DLD1 (cell line): Measurements from ENCODE around the gene SMCO3.
"Not testable (repeated sequence)": the region's sequence is repeated elsewhere in the genome, so short reads cannot be mapped to it uniquely, and the experiment has no call there.

Experiments
- in situ Hi-C: cut with HindIII; loops from 2 replicates; pipeline ENCODE4 v1.10.0; 2017; ENCODE audit warnings: low sequenced_read_pairs

The SMCO3 gene

DNA sequence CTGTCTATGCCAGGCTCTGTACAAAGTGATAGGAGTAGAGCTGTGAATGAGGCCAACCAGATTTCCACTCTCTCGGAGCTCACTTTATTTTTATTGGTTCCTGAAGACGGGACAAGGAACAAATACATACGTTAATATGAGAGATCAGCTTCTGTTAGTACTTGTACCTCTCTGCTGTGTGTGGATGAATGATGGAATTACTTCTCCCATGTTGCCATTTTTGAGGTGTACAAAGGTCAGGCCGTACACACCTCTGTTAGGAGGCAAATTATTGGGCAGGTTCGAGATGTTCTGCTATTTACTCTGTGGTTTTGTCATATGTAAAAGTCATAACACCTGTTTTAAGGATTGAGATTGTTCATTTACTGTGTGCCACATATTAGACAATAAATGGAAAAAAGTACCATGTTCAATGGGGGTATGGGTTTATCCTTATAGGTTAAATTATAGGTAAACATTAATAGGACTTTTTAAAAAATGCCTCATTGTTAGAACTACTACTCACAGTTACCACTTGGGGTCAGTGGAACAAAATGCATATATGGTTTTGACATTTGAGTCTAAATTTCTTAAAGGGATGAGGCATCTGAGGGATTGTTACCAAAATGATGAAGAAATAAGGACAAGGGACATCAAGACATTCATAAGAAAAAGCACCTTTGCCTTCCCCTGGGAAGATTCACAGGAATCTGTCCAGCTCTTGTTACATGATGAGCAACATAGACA lies 37.6 kb downstream of the SMCO3 start:
- in situ Hi-C loops: no loop called here

DNA sequence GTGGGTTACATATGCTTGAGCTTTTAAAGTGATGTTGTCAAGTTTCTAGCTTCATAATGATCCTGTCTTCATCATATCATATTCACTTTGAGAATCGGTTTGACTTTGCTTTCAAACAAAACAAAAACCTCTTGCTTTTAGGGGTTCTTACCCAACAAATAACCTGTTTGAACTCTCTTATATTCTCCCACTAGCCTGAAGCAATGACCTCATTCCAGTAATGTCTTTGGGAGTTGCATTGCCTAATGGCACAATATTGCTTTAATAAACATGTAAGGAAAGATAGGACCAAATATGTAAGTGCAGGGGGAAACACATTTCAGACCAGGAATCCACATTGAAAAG lies 38.4 kb downstream of the SMCO3 start:
- in situ Hi-C loops: no loop called here

DNA sequence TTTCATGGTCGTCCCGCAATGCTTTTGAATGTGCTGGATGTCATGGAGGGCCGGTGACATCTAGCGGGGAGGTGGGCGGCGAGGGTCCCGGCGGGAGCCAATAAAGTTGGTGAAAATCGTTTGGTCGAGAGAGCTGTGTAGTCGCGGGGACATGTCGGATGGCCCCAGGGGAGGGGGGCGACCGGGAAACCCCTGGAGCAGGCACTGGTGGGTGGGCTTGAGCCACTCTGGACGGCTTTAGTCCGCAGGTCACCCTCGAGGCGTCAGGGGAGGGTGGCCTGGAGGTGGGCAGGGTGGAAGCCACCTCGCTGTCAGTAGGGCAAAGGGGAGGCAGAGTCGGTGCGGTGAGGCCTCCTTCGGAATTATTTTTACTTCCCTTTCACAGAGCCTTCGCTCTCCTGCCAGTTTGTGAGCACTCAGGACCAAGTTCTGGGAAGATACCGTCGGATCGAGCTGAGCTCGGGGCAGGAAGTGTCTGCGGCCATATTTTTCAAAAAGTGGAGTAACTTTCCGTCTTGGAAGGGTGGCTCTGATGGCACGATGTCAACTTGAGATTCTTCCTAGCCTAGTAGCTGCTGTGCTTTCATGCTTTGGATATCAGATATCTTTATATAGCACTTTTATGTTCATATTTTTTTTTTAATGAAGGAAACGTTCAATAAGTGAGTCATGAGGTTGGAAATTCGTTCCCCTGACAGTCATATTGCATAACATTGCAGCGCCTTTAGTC lies 38.9 kb downstream of the SMCO3 start:
- in situ Hi-C loops: no loop called here

DNA sequence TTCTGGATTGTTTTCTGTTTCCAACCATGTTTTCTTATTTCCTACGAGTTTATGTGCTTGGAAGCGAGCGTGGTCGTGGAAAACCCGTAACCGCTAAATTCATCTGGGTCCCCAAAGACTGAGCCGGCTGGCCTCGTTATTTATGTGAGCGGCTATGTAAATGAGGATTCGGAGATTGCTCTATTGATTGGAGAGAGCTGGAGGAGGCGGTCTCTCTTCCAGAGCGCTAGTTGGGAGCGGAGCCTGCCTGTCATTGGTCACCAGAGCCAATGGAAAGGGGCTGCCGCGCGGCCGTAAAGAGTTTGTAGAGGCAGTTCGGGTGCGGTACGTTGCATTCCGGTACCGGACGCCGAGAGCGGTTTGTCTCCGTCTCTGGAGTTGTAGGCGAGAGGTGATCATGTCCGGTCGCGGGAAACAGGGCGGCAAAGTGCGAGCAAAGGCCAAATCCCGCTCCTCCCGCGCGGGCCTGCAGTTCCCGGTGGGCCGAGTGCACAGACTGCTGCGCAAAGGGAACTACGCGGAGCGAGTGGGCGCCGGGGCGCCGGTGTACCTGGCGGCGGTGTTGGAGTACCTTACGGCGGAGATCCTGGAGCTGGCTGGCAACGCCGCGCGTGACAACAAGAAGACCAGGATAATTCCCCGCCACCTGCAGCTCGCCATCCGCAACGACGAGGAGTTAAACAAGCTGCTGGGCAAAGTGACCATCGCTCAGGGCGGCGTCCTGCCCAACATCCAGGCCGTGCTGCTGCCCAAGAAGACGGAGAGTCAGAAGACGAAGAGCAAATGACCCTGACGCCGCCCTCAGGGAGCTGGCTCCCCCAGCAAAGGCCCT lies 39.7 kb downstream of the SMCO3 start:
- in situ Hi-C loops: no loop called here

GRCh38 chr12:14773685-14774073 lies 40.3 kb downstream of the SMCO3 start:
- in situ Hi-C loops: no loop called here

DNA sequence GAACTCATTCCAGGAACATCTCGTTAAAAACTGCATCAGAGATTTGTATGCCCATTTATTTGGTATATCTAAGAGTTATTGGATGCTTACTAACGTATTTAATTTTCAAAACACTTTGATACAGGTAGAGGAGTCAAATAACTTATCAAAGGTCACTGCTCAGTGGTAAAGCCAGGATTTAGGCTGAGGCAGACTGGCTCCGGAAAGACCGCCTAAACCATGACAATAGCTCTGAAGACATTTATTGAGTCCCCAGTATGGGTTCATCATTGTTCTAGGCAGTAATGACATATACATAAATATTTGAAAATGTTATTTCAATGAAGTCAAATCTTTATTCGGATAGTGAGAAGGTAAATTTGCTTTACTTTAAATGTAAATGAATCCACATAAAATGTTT lies 41.0 kb downstream of the SMCO3 start:
- in situ Hi-C loops: no loop called here

- in situ Hi-C loops: no loop called here
Observed at GRCh38 chr12:14771651-14772137, 42.3 kb downstream of the SMCO3 start.

DNA sequence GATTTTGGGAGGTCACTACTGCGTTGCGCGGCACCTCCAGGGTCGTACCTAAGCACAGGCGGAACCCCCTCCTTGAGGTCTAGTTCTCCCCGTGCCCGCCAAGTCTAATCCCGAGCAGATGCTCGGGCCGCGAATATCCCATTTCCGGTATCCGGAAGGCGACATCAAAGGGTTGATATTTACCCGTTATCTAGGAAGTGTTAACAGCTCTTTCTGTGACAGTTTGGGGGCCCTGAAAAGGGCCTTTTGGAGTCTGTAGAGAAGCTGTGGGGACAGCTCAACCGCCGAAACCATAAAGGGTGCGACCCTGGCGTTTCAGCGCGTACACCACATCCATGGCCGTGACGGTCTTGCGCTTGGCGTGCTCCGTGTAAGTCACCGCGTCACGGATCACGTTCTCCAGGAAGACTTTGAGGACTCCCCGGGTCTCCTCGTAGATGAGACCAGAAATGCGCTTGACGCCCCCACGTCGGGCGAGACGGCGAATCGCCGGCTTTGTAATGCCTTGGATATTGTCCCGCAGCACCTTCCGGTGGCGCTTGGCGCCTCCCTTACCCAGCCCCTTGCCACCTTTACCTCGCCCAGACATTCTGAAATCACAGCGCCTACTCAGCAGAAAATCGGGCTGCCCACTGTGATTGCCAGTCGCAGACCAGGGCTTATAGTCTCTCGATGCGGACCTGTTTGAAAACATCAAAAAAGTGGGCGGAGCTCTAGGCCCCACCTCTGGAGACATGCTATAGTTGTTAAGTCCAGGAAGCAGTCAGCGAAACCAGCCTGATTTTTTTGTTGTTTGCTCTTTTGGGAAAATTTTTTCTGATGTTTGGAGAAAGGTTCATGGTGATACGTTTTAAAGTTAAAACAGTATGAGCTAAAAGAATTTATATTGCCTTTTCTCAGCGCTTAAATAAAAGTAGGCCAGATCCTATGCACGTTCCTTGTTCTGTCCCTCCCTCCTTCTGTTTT lies 43.2 kb downstream of the SMCO3 start:
- in situ Hi-C loops: no loop called here

GRCh38 chr12:14769969-14770495 lies 44.0 kb downstream of the SMCO3 start:
- in situ Hi-C loops: no loop called here

GRCh38 chr12:14769466-14769968 lies 44.5 kb downstream of the SMCO3 start:
- in situ Hi-C loops: no loop called here

GRCh38 chr12:14768823-14769405 lies 45.1 kb downstream of the SMCO3 start:
- in situ Hi-C loops: no loop called here

DNA sequence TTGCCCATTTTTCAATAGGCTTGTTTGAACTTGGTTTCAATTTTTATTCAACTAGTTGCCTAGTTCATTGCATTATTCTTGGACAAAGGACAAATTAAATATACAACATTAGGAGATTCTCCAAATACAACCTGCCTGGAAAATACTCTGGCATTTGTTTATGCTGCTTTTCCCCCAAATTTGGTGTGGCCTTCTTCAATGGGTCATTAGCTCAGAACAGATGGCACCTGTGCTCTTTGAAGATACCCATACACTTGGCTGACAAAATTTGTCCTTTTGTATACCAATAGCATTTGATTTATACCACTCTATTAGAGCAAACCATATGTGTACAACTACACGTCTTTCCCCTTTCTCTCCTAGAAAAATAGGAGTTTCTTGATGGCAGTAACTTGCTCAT lies 46.4 kb downstream of the SMCO3 start:
- in situ Hi-C loops: no loop called here

DNA sequence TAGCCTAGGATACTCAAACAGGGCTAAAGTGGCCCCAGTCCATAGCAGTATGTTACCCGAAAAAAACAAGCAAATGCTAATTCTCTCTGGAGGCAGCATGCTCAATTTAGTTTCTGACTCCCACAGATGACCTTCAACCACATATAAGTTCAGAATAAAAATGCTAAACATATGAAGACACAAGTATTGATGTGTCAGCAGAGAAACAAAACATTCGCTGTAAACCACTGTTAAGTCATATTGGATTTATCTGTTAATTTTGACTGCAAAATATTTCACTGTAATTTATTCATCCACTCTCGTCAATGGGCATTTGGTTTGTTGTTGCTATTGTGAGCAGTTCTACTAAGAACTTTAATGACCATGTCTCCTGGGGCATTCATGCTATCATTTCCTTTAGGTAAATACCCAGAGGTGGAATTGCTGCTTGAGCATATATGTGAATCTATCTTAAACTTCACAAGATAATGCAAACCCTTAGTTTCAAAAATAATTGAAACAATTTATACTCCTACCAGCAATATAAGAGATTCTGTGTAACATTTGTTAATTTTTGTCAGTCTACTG lies 47.2 kb downstream of the SMCO3 start:
- in situ Hi-C loops: no loop called here

GRCh38 chr12:14766020-14766419 lies 48.0 kb downstream of the SMCO3 start:
- in situ Hi-C loops: not testable (repeated sequence)

DNA sequence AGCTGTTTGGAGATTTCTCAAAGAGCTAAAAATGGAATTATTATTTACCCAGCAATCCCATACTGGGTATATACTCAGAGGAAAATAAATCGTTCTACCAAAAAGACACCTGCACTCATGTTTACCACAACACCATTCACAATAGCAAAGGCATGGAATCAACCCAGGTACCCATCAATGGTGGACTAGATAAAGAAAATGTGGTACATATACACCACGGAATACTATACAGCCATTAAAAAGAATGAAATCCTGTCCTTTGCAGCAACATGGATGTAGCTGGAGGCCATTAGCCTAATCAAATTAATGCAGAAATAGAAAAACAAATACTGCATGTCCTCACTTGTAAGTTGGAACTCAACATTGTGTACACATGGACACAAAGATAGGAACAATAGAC lies 48.6 kb downstream of the SMCO3 start:
- in situ Hi-C loops: no loop called here

DNA sequence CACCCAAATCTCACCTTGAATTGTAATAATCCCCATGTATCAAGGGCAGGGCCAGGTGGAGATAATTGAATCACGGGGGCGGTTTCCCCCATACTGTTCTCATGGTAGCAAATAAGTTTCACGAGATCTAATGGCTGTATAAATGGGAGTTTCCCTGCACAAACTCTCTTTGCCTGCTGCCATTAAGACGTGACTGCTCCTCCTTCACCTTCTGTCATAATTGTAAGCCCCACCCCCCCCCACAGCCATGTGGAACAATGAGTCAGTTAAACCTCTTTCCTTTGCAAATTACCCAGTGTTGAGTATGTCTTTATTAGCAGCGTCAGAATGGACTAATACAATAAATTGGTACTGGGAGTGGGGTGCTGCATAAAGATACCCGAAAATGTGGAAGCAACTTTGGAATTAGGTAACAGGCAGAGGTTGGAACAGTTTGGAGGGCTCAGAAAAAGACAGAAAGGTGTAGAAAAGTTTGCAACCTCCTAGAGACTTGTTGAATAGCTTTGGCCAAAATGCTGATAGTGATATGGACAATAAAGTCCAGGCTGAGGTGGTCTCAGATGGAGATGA lies 54.2 kb downstream of the SMCO3 start:
- in situ Hi-C loops: loop anchor here (5.0 kb wide), 1 partner anchor 78 kb away; no protein-coding TSS in a partner anchor

- in situ Hi-C loops: loop anchor here (5.0 kb wide), 1 partner anchor 81 kb away; no protein-coding TSS in a partner anchor
Observed at GRCh38 chr12:14756334-14757143, 57.4 kb downstream of the SMCO3 start.
